Osteoblast (primary cell): Measurements from ENCODE around the gene ADPRS. TPM values are rescaled to one million over a fixed set of nuclear protein-coding genes. Genes with fewer than 3 reads are reported as not detected.

Experiments used
- DNase-seq: peaks from one replicate; pipeline ENCODE4 v3.0.0; 2011; ENCODE audit warnings: low spot score, mixed read lengths; ENCODE audit not compliant: insufficient read length; ENCODE audit errors: missing footprints
- H2AFZ ChIP-seq: 2 replicates; pipeline ENCODE4 v1.6.0; 2011; ENCODE audit warnings: mild to moderate bottlenecking, low read length
- H3K27ac ChIP-seq: 2 replicates; pipeline ENCODE4 v1.5.1; 2011; ENCODE audit warnings: mild to moderate bottlenecking, low read depth, low read length, moderate library complexity
- H3K27me3 ChIP-seq: 2 replicates; pipeline ENCODE4 v1.6.0; 2012; ENCODE audit warnings: mild to moderate bottlenecking, control low read depth, inconsistent platforms, low read length, moderate library complexity; ENCODE audit not compliant: insufficient read depth
- H3K36me3 ChIP-seq: 2 replicates; pipeline ENCODE4 v1.5.1; 2011; ENCODE audit warnings: mild to moderate bottlenecking, low read length, control low read depth, moderate library complexity; ENCODE audit not compliant: insufficient read depth
- H3K4me1 ChIP-seq: 2 replicates; pipeline ENCODE4 v1.5.1; 2011; ENCODE audit warnings: mild to moderate bottlenecking, low read length, control low read depth, moderate library complexity; ENCODE audit not compliant: insufficient read depth
- H3K4me2 ChIP-seq: 2 replicates; pipeline ENCODE4 v1.6.0; 2011; ENCODE audit warnings: mild to moderate bottlenecking, low read length; ENCODE audit not compliant: insufficient read depth
- H3K4me3 ChIP-seq: fragments of 200-600 bp; sonication (generic); 3 replicates; pipeline ENCODE4 v1.5.1; 2012; ENCODE audit warnings: mild to moderate bottlenecking, low read length, inconsistent platforms; ENCODE audit not compliant: insufficient read depth
- H3K79me2 ChIP-seq: 2 replicates; pipeline ENCODE4 v1.6.0; 2012; ENCODE audit warnings: mild to moderate bottlenecking, low read length, control low read depth, inconsistent platforms; ENCODE audit not compliant: insufficient read depth
- H3K9me3 ChIP-seq: 2 replicates; pipeline ENCODE4 v1.5.1; 2011; ENCODE audit warnings: low read depth, low read length, control low read depth
- H4K20me1 ChIP-seq: 2 replicates; pipeline ENCODE4 v1.6.0; 2012; ENCODE audit warnings: mild to moderate bottlenecking, low read length, control low read depth; ENCODE audit not compliant: insufficient read depth
- total RNA-seq: library from RNA; depleted of rRNA; stranded (reverse); fragments of >200 nt; gene quantifications from 2 replicates; pipeline ENCODE4 v1.2.3, GENCODE V29; 2012
- TF ChIP-seq, protein P1 (sequence below): IDR thresholded peaks from 2 replicates; pipeline ENCODE4 v1.5.1; 2011; ENCODE audit warnings: mild to moderate bottlenecking, low read depth, low read length, moderate library complexity; ENCODE audit errors: extremely low read depth

Gene ADPRS
- total RNA-seq, 1 donor, result 24.2 TPM

DNA sequence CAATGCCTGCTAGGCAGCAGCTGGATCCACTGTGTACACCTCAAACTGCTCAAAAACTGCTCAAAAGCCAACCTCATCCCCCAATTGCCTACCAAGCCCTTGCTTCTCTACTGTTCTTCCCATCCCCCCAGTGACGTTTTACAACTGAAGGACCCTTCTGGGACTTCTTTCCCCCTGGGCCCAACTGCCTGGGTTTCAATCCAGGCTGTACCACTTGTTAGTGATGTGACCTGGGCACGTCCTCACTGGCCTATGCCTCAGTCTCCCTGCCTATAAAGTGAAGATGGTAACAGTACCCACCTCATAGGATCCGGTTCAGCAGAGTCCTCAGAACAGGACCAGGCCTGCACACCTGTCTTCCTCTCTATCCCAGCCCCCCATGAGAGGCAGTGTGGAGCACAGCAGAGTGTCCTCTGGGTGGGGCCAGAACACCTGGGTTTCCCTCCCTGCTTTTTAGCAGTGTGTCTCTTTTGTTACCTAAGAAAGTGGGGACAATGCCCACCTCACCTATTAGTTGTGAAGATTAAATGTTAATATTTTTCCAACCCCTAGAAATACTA, 6.7 kb upstream of the ADPRS start:
- H3K27ac ChIP-seq, result no peak overlapping the region
- no peak overlapping the region for H2AFZ ChIP-seq
- no peak overlapping the region for H3K4me2 ChIP-seq
- H3K79me2 ChIP-seq, result no peaks in the 10 kb centered on the region
- no peaks in the 10 kb centered on the region for H3K36me3 ChIP-seq
- no peaks in the 10 kb centered on the region for H4K20me1 ChIP-seq
- no peak overlapping the region for H3K4me3 ChIP-seq
- H3K27me3 ChIP-seq, result no peaks in the 10 kb centered on the region
- H3K4me1 ChIP-seq, result peaks cover 5% of the 10 kb centered on the region
- no peaks in the 10 kb centered on the region for H3K9me3 ChIP-seq
- TF ChIP-seq, protein P1, sequence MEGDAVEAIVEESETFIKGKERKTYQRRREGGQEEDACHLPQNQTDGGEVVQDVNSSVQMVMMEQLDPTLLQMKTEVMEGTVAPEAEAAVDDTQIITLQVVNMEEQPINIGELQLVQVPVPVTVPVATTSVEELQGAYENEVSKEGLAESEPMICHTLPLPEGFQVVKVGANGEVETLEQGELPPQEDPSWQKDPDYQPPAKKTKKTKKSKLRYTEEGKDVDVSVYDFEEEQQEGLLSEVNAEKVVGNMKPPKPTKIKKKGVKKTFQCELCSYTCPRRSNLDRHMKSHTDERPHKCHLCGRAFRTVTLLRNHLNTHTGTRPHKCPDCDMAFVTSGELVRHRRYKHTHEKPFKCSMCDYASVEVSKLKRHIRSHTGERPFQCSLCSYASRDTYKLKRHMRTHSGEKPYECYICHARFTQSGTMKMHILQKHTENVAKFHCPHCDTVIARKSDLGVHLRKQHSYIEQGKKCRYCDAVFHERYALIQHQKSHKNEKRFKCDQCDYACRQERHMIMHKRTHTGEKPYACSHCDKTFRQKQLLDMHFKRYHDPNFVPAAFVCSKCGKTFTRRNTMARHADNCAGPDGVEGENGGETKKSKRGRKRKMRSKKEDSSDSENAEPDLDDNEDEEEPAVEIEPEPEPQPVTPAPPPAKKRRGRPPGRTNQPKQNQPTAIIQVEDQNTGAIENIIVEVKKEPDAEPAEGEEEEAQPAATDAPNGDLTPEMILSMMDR, result no peak
- DNase-seq, result peak; percentile 68

DNA sequence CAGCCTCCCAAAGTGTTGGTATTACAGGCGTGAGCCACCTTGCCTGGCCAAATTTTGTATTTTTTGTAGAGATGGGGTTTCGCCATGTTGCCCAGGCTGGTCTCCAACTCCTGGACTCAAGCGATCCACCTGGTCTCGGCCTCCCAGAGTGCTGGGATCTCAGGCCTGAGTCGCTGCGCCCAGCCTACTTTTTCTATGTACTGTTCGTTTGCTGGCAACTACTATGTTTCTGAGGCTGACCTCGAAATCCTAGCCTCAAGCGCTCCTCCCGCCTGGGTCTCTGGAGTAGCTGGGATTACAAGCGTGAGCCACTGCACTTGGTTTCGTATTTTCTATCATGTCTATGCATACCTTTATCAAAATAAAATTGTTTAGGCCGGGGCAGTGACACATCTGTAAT, 5.5 kb upstream of the ADPRS start:
- H3K36me3 ChIP-seq, result no peaks in the 10 kb centered on the region
- H3K9me3 ChIP-seq, result no peaks in the 10 kb centered on the region
- H3K4me1 ChIP-seq, result peaks cover 5% of the 10 kb centered on the region
- no peak overlapping the region for H2AFZ ChIP-seq
- TF ChIP-seq, protein P1, result no peak
- no peaks in the 10 kb centered on the region for H4K20me1 ChIP-seq
- no peak overlapping the region for H3K4me2 ChIP-seq
- no peak overlapping the region for H3K27ac ChIP-seq
- DNase-seq, result peak; percentile 34
- no peaks in the 10 kb centered on the region for H3K79me2 ChIP-seq
- no peak overlapping the region for H3K4me3 ChIP-seq
- H3K27me3 ChIP-seq, result no peaks in the 10 kb centered on the region

DNA sequence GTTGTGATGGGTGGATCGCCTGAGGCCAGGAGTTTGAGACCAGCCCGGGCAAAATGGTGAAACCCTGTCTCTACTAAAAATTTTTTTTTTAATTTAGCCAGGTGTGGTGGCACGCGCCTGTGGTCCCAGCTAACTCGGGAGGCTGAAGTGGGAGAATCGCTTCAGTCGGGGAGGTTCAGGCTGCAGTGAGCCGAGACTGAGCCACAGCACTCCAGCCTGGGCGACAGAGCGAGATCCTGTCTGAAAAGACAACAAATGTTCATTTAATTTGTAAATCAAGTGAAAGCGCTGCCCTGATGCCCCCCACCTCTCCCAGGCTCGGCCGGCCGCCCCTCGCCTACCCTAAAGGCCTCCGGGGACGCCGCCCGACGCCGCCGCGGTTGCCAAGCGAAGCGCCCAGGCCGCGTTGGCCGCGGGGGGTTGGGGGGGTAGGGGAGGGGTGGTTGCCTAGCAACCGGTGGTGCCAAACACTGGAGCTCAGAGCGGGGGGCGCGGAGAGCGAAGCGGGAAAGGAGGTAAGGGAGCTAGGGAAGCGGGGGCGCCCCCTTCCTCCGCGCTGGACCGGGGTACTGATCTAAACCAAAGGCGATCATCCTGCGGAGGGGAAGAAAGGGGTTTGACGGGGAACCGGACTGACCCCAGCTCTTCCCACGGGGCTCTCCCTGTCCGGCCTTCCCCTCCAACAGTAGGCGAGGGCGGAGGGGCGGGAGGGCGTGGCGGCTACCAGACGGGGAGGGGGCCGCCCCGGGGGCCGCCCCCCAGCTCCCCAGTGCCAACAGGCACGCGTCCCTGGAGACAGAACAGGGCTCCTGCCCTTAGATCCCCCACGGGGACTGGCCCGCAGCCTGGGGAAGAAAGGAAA, 4.8 kb upstream of the ADPRS start, which contains the start of gene TEKT2:
Gene TEKT2, plus strand, starts transcription at position 460 of the 862 bp plus-strand sequence. CDS start 828 bp downstream, outside the sequence.
- Histone ChIP-seq H3K4me3 (peak within 1 kb of the TSS; percentile 72), H3K4me2 (peak within 1 kb of the TSS; percentile 94), H3K4me1 (peaks cover 5% of the 10 kb centered on the region), H3K27me3 (no peaks in the 10 kb centered on the region), H3K27ac (no peak within 1 kb of the TSS), H3K9me3 (no peaks in the 10 kb centered on the region), H2AFZ (peak within 1 kb of the TSS; percentile 81), H3K79me2 (peaks cover 1% of the 10 kb centered on the region), H3K36me3 (no peaks in the 10 kb centered on the region), H4K20me1 (no peaks in the 10 kb centered on the region)
- DNase-seq, result peak; percentile 88
- TF ChIP-seq, protein P1, result no peak

DNA sequence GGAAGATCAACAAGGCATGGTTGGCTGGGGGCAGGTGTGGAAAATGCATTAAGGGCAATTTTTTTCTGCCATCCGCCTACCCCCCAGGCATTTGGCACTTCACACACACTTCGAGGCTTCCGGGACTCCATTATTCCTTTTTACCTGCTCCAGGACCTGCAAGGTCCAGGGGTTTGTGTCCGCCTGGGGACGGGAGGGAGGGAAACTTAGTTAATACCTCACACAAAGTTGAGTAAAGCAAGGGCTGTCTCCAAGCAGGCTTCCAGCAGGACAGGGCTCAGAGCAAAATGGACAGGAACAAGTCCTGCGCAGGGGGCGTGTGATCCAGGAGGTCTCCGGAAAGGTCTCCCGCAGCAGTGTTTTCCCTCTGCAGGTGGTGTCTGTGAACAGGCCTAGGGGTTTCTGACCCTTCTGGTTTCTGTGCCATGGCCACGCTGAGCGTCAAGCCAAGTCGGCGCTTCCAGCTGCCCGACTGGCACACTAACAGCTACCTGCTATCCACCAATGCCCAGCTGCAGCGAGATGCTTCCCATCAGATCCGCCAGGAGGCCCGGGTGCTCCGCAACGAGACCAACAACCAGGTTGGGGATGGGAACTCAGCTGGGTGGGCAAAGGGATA, 4.1 kb upstream of the ADPRS start:
- Histone ChIP-seq H3K4me1 (peaks cover 9% of the 10 kb centered on the region), H2AFZ (peak overlapping the region; percentile 81), H3K4me3 (peak overlapping the region; percentile 72), H3K4me2 (peak overlapping the region; percentile 94), H4K20me1 (no peaks in the 10 kb centered on the region), H3K27me3 (no peaks in the 10 kb centered on the region), H3K27ac (no peak overlapping the region), H3K36me3 (no peaks in the 10 kb centered on the region), H3K9me3 (no peaks in the 10 kb centered on the region), H3K79me2 (peaks cover 9% of the 10 kb centered on the region)
- DNase-seq, result peak; percentile 90
- TF ChIP-seq, protein P1, result no peak
